Measurements from ENCODE around the gene BRD1.

BRD1 gene

DNA sequence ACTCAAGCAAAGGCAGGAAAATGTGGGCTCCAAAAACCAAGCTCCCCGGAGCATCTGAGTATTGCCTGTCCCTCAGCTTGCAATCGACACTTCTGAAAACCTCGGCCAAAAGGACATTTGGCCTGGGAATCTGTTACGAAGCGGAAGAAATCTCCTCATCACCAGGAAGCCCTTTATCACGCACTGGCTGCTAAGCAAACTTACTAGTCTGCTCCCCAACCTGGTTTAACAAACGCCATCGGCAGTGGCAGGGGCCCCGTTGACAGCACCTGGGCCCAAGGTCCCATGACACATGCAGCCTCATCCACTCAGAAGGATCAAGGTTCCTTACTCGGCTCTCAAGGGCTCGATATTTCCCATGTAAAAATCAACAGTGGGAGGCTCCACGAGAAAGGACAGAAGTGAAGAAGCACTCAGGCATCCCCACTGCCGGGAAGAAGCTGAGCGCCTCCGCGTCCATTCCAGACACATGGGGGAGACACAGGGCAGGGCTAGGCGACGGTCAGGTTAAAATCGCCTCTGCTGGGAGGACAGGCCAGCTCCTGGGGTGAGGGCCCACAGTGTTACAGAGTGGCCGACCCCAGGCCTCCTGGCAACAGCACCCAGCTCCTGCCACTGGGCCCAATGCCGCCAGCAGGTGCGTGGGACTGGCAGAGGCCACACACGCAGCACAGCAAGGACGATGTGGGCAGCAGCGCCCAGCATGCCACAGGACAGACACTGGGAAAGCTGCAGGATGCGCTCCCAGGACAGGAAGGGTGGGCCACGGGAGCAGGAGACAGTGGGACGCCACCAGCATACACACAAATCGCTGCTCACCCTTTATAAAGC lies 27.1 kb downstream of the BRD1 start:
- no peak for DNase-seq

DNA sequence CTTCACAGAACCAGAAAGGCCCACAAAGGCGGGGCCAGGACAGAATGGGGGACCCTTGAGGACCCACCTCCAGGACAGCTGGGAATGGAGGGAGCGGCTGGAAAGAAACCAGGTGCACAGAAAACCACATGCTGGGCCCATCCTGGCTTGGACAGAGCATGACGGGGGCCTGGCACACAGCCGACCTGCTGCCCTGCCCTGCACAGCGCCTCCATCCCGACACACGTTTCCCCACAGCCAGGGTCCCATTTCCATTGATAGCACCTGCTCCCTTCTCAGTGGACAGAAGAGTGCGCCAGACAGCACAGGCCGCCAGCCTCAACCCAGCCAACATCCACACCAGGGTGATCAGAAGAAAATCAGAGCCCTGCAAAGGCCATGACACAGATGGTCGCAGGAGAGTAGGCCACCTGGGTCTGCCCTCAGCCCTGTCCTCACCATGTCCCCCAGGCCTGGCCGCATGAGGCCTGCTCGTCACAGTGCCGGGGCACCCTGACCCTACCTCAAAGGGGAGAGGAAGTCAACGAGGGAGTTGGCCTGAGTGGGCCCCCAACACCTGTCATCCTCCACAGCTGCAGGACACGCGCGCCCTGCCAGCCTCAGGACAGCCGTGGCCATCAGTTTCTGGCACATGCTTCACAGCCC lies 28.1 kb downstream of the BRD1 start:
- DNase-seq = no peak

- DNase-seq = no peak
These were observed 29.1 kb downstream of the BRD1 start for GRCh38 chr22:49798486-49799151.

DNA sequence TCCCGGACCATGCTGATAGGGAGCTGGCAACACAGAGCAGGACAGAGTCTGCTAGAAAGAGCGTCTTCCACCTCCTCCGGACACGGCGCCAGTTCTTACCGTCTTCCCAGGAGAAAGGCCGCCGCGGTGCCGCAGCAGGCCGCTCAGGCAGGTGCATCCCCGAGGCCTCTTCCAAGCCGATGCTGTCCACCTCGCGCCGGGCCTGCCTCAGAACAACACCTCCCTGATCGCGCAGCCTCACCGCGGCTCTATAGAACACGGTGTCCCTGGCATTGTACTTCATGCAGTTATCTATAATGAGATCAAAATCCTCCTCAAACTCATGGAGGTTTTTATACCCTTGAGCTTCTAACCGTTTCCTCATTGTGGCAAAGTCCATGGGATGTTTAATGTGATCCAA lies 30.0 kb downstream of the BRD1 start:
- no peak for DNase-seq

GRCh38 chr22:49796596-49797270 lies 30.9 kb downstream of the BRD1 start:
- DNase-seq = no peak

- DNase-seq = no peak
These were observed 32.2 kb downstream of the BRD1 start for GRCh38 chr22:49795521-49795920.

DNA sequence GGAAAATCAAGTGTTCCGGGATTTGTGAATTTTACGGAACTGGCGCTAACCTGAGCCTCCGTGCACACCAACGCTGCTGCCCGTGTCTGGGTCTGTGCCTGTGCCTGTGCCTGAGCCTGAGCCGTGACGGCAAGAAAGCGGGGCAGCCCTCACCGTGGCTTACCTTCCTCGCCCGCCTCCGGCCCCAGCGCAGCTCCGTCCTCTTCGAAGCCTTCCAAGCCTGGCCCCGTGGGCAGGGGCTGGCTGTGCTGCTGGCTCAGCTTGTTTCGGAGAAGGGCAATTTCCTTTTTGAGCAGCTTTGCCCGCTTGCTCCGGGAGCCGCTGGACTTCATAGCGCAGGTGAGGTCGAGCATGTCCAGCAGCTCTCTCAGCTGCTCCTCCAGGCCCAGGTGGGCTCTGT lies 33.8 kb downstream of the BRD1 start:
- DNase-seq = no peak

DNA sequence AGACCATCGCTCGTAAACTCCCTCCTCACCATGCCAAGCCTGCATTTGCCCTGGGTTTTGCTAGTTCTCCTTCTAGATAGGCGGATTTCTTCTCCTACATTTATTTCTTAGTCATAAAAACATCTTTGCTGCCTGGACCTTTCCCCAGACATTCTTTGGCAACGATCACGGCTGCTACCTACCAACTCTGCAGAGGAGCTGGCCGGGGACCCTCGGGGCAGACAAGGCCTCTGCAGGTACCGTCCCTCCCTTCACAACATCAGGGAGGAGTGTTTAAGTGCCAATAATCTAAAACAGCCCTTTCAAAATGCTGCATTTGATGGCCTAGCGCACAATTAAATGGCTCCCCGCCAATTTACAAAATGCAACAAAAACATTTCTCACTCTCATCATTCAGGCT lies 34.4 kb downstream of the BRD1 start:
- no peak for DNase-seq

- no peak for DNase-seq
These were observed 35.6 kb downstream of the BRD1 start for GRCh38 chr22:49792107-49792506.

- no peak for DNase-seq
These were observed 36.0 kb downstream of the BRD1 start for GRCh38 chr22:49791682-49792081.

DNA sequence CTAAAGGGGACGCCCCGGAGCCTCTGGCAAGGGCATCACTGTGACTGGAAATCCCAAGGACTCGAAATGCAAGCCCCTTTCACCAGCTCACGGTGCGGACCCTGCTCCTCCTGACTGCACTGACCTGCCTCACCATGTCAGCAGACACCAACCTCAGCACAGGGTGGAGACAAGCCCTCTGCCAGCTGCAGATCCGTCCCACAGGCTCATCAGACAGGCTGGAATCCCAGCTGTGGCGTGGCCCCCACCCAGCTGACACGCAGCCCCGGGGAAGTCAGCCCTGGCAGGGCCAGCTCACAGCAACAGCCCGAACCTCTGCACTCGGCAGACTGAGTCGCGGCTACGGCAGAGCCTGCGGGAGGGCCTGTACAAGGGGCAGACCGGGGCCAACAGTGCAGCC lies 36.8 kb downstream of the BRD1 start:
- no peak for DNase-seq

GRCh38 chr22:49789289-49790141 lies 38.2 kb downstream of the BRD1 start:
- peak; percentile 29 to 55 for DNase-seq

GRCh38 chr22:49788504-49788903 lies 39.2 kb downstream of the BRD1 start:
- peak; percentile 74 to 80 for DNase-seq

DNA sequence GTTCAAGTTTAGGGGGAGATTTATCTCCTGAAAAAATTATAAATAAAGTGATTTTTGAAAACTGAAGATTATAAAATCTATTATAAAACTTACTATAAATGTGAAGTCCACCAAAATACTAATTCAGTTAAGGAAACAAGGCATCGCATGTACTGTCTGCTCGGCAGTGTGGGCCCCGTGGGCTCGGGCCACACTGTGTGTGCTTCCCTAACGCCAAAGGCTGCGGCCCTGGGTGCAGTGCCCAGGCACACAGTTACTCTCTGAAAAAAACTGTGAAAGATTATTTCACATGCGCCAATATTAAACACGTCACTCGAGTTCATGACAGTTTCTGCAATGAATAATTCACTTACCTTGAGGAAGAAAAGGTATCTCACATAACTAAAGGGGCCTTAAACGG lies 39.8 kb downstream of the BRD1 start:
- no peak for DNase-seq

GRCh38 chr22:49786976-49787706 lies 40.5 kb downstream of the BRD1 start:
- DNase-seq = no peak

GRCh38 chr22:49785841-49786471 lies 41.7 kb downstream of the BRD1 start:
- DNase-seq = no peak

- DNase-seq = no peak
These were observed 42.6 kb downstream of the BRD1 start for GRCh38 chr22:49785046-49785521.

GRCh38 chr22:49784630-49784971 lies 43.1 kb downstream of the BRD1 start:
- no peak for DNase-seq

DNA sequence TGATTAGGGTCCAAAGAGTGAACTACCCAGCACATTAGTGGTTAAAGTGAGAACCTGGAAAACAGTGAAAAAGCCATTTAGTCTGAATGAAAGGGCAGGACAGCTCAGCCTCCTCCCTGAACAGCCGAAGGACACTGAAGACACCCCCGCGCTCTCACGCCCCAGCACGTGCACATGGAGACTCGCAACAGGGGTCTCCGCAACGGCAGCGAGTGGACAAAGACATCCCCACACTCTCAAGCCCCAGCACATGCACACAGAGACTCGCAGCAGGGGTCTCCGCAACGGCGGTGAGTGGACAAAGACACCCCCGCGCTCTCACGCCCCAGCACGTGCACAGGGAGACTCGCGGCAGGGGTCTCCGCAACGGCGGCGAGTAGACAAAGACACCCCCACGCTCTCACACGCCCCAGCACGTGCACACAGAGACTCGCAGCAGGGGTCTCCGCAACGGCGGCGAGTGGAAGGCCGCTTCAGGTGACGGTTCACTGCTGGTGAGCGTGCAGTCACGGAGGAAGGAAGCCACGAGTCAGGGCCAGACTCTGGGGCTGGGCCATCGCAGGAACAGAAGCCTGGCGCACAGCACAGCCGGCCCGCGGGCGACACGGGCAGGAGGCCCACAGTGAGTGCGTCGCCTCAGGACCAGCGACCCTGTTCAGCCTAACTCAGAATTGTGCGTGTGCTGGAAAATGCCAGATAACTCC lies 43.6 kb downstream of the BRD1 start:
- no peak for DNase-seq

GRCh38 chr22:49783036-49783746 lies 44.5 kb downstream of the BRD1 start:
- DNase-seq = no peak

All from inflammatory macrophage (primary cell).